HAP-1 (cell line): ENCODE results near the gene PLD6.

Source experiments
- DNase-seq, 2 experiments: peaks; one replicate each; pipeline ENCODE4 v3.0.0-alpha.2; 2016 to 2020; ENCODE audit warnings: low spot score in 2 of 2
- H3K27me3 ChIP-seq: fragments of 250-450 bp; sonication (Bioruptor Pico); 2 replicates; pipeline ENCODE4 v1.5.1; 2020; ENCODE audit warnings: low read depth, mild to moderate bottlenecking, moderate library complexity
- H3K36me3 ChIP-seq: fragments of 250-450 bp; sonication (Bioruptor Pico); replicated peaks from 2 replicates; pipeline ENCODE4 v1.5.1; 2020; ENCODE audit warnings: mild to moderate bottlenecking
- H3K4me1 ChIP-seq: fragments of 250-450 bp; sonication (Bioruptor Pico); 2 replicates; pipeline ENCODE4 v1.5.1; 2020; ENCODE audit warnings: mild to moderate bottlenecking
- H3K4me3 ChIP-seq: fragments of 250-450 bp; sonication (Bioruptor Pico); 2 replicates; pipeline ENCODE4 v1.5.1; 2020; ENCODE audit warnings: mild to moderate bottlenecking, moderate library complexity
- H3K9me3 ChIP-seq: fragments of 250-450 bp; sonication (Bioruptor Pico); 2 replicates; pipeline ENCODE4 v1.5.1; 2020; ENCODE audit warnings: mild to moderate bottlenecking, moderate library complexity
- in situ Hi-C: fragments of 300-500 bp; cut with MboI; formaldehyde crosslinking; loops from 3 replicates; pipeline ENCODE4 v1.14.3; 2020; ENCODE audit warnings: low sequenced_read_pairs, inconsistent platforms, mixed read lengths

PLD6 gene

DNA sequence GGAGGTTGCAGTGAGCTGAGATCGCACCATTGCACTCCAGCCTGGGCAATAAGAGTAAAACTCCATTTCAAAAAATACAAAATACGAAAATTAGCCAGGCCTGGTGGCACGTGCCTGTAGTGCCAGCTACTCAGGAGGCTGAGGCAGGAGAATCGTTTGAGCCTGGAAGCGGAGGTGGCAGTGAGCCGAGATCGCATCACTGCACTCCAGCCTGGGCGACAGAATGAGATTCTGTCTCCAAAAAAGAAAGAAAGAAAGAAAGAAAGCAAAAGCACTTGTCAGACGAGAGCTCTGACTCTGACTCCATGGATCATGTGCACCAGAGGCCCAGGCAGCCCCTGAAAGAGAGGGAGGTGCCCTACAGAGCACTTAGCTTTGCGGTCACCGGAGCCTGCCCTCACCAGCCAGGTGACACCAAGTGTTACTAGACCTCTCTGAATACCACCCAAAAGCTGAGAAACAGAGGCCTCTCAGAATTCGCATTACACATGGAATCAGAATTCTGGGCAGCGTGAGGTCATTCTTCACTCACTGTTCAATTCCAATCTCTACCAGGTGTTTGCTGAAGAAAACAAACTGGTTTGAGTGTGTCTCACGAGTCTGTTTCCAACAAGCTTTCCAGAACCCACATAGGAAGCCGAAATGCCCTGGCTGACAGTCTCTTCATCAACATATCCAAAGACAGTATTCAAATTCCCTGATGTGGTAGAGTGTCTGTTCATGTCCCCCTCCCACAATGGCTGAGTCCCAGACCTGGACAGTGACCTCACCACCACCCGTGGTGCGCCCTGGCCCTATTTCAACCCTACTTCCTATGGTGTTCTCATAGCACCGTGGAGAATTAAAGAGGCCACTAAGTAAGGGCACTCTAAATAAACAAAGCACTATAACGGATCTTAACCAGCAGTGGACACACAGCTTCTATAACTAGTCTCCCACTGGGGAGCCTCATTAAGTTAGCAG is 29.4 kb upstream of the PLD6 start:
- Histone ChIP-seq H3K9me3 (no peaks in the 10 kb centered on the region), H3K36me3 (peaks cover 17% of the 10 kb centered on the region), H3K4me3 (peak overlapping the region; percentile 97), H3K4me1 (peaks cover 12% of the 10 kb centered on the region), H3K27me3 (no peaks in the 10 kb centered on the region)
- peak in 1 of 2 experiments; percentile 34 for DNase-seq
- in situ Hi-C loops = no loop called here

DNA sequence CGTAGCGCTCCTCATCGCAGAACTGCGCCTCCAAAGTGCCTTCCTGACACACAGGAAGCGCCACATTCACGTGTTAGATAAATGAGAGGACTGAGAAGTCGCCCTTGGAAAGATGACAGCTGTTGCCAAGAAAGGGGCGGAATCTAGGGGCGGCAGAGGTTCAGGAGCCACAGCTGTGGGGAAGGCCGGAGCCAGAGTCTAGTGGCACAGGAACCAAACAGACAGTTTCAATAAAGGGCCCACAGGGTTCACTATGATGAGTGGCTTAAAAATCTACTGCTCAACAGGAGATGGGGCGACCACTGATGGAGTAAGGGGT is 26.1 kb upstream of the PLD6 start:
- in situ Hi-C loops = no loop called here
- Histone ChIP-seq H3K9me3 (no peaks in the 10 kb centered on the region), H3K36me3 (peaks cover 47% of the 10 kb centered on the region), H3K4me1 (peaks cover 5% of the 10 kb centered on the region; the same call in 1 of the 2 replicates), H3K27me3 (no peaks in the 10 kb centered on the region), H3K4me3 (no peak overlapping the region)
- DNase-seq = no peak

DNA sequence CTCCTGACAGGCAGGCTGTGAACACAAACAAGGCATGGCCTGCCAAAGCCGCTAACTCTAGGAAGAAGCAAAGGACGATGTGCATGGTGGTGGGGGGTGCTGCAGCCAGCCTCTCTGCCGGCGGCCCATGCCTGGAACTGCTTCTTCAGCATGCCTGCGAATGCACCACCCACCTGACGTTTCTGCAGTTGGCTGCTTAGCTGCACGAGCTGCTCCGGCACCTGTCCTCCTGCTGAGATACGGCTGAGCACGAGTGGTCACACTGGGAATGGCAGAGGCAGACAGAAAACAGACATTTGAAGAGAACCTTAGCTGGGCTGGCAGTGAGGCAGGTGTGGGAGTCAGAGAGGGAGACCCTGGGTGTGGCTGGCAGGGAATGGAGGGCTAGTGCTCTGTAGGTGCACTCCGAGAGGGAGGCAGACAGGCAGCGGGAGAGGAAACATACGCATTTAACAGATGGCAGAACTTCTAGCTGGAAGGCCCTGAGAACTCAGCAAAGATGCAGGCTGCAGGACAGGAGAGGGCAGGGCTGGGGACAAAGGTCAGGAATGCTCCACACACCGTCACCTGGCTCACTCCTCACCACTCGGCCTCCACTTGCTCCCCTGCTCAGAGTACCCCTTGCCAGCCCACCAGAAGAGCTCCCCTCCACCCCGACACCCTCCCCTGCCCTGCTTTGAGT is 25.6 kb upstream of the PLD6 start:
- peaks cover 5% of the 10 kb centered on the region; the same call in 1 of the 2 replicates for H3K4me1 ChIP-seq
- H3K27me3 ChIP-seq = no peaks in the 10 kb centered on the region
- DNase-seq = no peak
- peaks cover 52% of the 10 kb centered on the region for H3K36me3 ChIP-seq
- in situ Hi-C loops = no loop called here
- H3K4me3 ChIP-seq = no peak overlapping the region
- no peaks in the 10 kb centered on the region for H3K9me3 ChIP-seq

DNA sequence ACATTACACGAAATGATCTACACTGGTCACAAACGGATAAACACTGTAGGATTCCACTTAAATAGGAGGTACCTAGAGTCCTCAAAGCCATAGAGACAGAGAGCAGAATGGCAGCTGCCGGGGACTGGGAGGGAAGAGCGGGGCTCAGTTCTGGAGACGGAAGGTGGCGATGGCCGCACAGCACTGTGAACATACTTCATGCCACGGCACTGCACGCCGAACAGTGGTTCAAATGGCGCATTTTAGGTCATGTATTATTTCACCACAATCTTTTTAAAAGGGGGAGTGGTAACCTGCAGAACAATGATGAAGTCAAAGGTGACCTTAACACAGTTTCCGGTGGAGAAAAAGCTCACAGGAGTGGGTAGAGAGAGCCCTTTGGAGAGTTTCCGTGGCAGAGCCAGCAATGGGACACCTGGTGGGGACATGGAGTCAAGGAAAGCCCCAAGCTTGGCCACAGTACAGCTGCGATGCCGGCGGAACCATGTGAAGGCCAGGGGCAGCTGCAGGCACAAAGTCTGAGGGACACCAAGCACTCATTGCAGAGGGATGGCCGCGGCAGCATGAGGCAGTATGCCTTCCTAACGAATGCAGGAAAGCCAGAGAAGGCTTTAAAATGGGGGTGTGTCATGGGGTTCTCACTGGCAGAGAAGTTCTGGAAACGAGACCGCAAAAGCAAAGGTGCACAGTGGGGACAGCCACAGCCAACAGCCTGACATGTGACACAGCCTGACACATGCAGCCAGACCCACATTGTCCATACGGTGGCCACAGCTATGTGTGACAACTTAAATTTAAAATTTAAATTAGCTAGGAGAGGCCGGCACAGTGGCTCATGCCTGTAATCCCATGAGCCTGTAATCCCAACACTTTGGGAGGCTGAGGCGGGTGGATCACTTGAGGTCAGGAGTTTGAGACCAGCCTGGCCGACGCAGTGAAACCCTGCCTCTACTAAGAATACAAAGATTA is 23.6 kb upstream of the PLD6 start:
- in situ Hi-C loops = no loop called here
- no peaks in the 10 kb centered on the region for H3K27me3 ChIP-seq
- H3K9me3 ChIP-seq = no peaks in the 10 kb centered on the region
- H3K4me3 ChIP-seq = no peak overlapping the region
- peaks cover 72% of the 10 kb centered on the region for H3K36me3 ChIP-seq
- no peak for DNase-seq
- H3K4me1 ChIP-seq = no peaks in the 10 kb centered on the region

DNA sequence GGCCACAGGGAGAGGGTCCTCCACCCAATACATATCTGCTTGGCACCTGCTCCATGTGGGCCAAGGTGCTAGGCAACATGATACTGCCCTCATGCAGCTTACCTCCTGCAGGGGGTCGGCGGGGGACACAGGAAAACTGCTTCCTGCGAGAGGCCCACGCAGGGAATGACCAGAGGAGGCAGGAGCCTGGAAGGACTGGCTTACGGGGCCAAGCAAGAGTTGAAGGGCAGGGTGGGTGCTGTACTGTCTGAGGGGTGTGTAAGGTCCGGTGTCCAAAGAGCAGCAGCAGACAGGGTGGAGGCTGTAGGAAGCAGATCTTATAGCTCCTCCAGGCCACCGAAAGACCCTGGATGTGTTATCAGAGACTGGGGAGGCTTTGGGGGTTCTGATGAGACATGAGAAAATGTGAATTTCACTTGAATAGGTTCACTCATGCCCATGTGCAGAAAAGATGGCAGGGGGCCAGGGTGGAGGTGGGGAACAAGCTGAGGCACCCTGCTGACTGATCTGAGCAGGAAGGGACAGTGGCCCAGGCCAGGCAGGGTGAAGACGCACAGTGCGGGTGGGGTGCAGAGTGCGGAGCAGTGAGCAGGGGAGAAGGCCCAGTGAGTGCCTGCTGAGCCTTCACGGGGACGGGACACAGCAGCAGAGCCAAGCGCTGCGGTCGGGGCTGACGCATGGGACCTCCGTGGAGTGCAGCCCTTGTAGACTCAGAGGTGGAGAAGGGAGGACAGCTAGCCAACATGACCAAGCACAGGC is 22.6 kb upstream of the PLD6 start:
- Histone ChIP-seq H3K36me3 (peaks cover 82% of the 10 kb centered on the region), H3K27me3 (no peaks in the 10 kb centered on the region), H3K4me1 (no peaks in the 10 kb centered on the region), H3K4me3 (no peak overlapping the region), H3K9me3 (no peaks in the 10 kb centered on the region)
- no peak for DNase-seq
- in situ Hi-C loops = no loop called here

DNA sequence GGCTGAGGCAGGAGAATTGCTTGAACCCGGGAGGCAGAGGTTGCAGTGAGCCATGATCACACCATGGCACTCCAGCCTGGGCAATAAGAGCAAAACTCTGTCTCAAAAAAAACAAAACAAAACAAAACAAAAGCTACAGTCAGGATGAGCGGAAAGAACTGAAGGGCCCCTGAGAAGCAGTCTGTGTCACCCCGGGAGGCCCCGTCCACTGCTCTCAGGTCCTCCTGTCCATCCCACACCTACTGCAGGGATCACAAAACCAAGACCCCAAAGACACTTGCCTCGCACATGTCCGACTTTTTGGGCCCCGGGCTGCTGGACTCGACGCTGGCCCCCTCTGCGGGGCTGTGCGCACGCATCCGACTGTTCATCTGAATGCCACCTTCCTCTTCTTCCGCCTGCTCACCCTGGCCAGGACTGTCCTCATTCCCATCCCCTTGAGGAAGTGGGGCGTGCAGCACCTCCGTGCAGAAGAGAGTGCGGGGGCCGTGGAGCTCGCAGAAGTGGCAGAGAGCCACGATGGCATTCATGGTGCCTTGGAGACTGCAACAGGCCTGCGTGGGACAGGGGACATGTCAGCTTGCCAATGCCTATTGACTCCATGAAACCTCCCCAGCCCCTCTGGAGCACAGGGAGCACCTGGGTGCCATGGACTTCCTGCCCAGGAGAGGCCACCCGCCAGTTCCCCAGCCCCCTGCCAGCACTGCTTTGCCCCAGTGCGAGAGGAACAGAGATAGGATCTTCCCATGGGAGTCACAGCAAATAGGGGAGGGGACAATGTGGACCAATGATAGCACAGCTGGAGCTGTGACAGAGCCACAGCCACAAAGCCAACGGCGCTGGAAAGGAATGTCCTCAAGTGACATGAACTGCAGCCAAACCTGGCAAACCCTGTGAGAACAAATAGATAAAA is 21.7 kb upstream of the PLD6 start:
- no peaks in the 10 kb centered on the region for H3K27me3 ChIP-seq
- no peaks in the 10 kb centered on the region for H3K9me3 ChIP-seq
- no peak overlapping the region for H3K4me3 ChIP-seq
- DNase-seq = no peak
- peaks cover 89% of the 10 kb centered on the region for H3K36me3 ChIP-seq
- H3K4me1 ChIP-seq = no peaks in the 10 kb centered on the region
- in situ Hi-C loops = no loop called here

DNA sequence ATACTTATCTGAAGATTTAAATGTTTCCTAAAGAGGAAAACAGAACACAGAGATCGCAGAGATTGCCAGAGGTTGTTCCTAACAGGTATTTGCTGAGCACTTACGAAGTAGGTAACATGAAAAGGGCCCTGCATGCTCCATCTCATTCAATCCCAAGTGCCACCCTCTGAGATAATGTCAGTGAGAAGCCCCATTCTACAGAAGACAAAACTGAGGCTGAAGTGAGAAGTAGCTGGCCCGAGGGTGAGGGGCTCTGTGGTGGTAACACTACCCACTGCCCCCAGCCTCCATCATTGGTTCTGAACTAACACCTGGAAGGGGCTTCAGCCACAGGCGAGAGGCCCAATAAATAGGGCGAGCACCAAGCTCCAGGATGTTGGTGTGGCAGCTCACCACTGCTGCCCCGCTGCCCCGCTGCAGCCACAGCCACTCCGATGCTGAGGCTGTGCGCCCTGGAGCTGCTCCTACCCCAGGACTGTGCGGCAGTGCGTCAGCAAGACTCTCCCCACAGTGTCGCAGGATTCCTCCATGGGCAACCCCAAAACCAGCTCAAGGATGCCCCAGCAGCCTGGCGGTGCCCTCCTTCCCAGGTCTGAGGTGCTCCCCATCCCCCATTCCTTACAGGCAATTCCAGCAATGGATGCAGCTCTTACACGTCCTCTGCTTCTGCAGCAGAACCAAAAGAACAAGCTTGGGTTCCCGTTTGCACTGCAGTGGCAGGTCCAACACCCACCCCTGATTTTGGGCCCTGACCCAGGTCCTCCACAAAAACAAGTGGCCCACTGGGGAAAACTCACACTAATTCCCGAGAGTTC is 20.5 kb upstream of the PLD6 start:
- no peak overlapping the region for H3K4me3 ChIP-seq
- no peaks in the 10 kb centered on the region for H3K4me1 ChIP-seq
- no peak for DNase-seq
- no peaks in the 10 kb centered on the region for H3K9me3 ChIP-seq
- in situ Hi-C loops = no loop called here
- H3K36me3 ChIP-seq = peaks cover 88% of the 10 kb centered on the region
- no peaks in the 10 kb centered on the region for H3K27me3 ChIP-seq

DNA sequence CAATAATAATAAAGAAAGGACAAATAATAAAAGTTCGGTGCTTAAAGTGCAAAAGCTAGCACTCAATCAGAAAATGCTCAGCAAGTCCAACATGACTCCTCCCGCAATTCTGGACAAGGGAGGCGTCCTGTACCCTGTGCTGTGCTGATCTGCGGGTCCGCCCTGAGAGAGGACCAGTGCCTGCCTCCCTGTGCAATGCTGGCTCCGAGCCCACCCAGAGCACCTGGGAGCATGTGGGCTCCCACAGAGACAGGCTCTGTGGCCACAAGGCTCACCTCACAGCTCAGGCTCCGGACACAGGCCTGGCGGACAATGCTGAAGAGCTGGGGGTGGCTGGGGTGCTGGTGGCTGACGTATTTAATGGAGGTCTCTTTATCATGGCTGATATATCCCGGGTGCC is 19.8 kb upstream of the PLD6 start:
- H3K4me3 ChIP-seq = no peak overlapping the region
- H3K36me3 ChIP-seq = peaks cover 88% of the 10 kb centered on the region
- no peaks in the 10 kb centered on the region for H3K27me3 ChIP-seq
- no peaks in the 10 kb centered on the region for H3K4me1 ChIP-seq
- no peak for DNase-seq
- no peaks in the 10 kb centered on the region for H3K9me3 ChIP-seq
- in situ Hi-C loops = no loop called here

DNA sequence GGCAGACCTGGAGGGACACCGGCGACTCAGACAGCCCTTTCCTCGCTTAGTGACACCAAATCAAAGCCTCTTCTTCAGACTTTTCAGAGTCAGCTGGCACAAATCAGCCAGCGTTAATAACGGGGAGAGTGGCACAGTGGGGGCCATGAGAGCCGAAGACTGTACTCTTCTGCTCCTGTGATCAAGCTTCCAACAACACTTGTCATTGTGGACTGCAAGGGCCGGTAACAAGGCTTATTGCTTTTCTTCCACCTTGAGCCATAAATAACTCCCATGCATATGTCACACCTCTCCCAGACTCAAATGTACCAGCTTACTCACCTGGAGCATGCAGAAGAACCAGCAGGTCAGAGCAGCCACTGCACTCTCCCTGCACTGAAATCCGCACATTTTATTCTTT is 18.0 kb upstream of the PLD6 start:
- Histone ChIP-seq H3K4me3 (no peak overlapping the region), H3K4me1 (no peaks in the 10 kb centered on the region), H3K9me3 (no peaks in the 10 kb centered on the region), H3K27me3 (no peaks in the 10 kb centered on the region), H3K36me3 (peaks cover 79% of the 10 kb centered on the region)
- DNase-seq = no peak
- in situ Hi-C loops = no loop called here

DNA sequence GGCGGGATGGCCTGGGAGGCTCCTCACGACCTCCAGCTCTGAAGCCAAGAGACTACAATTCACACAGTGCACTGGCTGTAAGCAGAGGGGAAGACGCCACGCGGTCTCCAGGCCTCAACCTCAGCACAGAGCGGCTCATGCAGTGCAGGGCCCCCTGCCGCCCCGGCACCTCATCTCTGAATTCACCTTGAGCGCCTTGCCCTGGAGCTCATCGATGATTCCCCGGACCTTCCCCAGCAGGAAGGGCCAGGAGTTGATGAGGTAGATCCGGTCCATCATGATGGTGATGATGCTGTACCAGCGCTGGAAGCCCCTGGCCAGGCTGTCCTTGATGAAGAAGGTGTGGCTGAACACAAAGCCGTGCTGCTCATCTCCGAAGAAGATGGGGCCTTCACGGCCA is 17.6 kb upstream of the PLD6 start:
- in situ Hi-C loops = no loop called here
- Histone ChIP-seq H3K36me3 (peaks cover 78% of the 10 kb centered on the region), H3K27me3 (no peaks in the 10 kb centered on the region), H3K4me1 (no peaks in the 10 kb centered on the region), H3K9me3 (no peaks in the 10 kb centered on the region), H3K4me3 (no peak overlapping the region)
- no peak for DNase-seq

DNA sequence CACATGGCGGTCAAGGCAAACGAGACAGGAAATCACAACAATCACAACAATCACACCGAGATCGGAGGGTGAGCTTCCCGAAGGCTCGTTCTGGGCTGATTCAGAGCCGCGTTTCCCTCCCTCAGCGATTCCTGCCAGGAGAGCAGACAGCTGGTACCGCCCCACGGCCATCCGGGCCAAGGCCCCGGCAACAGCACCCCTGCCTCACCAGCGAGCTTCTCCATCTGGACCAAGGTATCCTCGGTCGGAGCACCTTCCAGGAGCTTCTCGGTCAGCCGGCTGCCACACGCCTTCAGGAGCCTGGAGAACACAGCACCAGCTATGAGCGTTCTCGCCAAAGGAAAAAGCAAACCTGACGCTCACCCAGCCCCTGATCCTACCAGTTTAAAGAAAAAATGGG is 15.2 kb upstream of the PLD6 start:
- no peak overlapping the region for H3K4me3 ChIP-seq
- in situ Hi-C loops = no loop called here
- no peak for DNase-seq
- H3K4me1 ChIP-seq = no peaks in the 10 kb centered on the region
- no peaks in the 10 kb centered on the region for H3K27me3 ChIP-seq
- peaks cover 79% of the 10 kb centered on the region for H3K36me3 ChIP-seq
- H3K9me3 ChIP-seq = no peaks in the 10 kb centered on the region

DNA sequence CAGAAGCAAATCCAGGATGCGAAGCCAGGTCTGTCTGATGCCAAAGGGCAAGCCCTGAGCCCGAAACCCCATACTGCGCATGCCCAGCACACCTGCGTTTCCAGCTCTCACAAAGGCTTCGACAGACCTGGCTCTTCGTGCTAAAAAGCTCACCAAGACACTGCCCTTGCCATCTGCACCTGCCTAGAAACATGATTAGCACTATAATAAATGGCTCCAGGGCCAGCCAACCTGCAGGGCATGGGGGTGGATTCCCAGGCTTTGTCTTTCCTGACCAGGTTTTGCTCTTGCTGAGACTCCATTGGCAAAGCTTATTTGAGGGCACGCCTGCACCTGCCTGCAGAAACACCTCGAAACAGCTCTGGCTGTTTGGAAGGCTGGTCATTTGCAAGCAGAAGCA is 14.4 kb upstream of the PLD6 start:
- no peak overlapping the region for H3K4me3 ChIP-seq
- H3K4me1 ChIP-seq = no peaks in the 10 kb centered on the region
- peaks cover 76% of the 10 kb centered on the region for H3K36me3 ChIP-seq
- in situ Hi-C loops = no loop called here
- H3K9me3 ChIP-seq = no peaks in the 10 kb centered on the region
- H3K27me3 ChIP-seq = no peaks in the 10 kb centered on the region
- DNase-seq = no peak
